Transverse colon (tissue), 4 donors: Measurements from ENCODE around the gene PHRF1.

Source experiments
- EP300 ChIP-seq: sonication (generic); formaldehyde crosslinking; IDR thresholded peaks from one replicate; pipeline ENCODE4 v1.6.1; 2017; ENCODE audit warnings: antibody characterized with exemption, low read depth
- POLR2AphosphoS5 ChIP-seq, 3 donors: sonication (generic); formaldehyde crosslinking; IDR thresholded peaks; one replicate each; pipeline ENCODE4 v1.6.1; 2016; ENCODE audit warnings: antibody characterized with exemption in 3 of 3
- TF ChIP-seq, protein P1 (sequence below), 5 experiments: fragments of 200-600 bp in 3 of 5; fragments of 450-650 bp in 2 of 5; sonication (generic) in 3 of 5; IDR thresholded peaks; 1 replicate in 2 of 5; 2 replicates in 3 of 5; pipeline ENCODE4 v1.5.1; 2016 to 2017; ENCODE audit warnings: antibody characterized with exemption in 5 of 5, inconsistent platforms in 3 of 5, mild to moderate bottlenecking in 2 of 5, moderate library complexity in 1 of 5

DNA sequence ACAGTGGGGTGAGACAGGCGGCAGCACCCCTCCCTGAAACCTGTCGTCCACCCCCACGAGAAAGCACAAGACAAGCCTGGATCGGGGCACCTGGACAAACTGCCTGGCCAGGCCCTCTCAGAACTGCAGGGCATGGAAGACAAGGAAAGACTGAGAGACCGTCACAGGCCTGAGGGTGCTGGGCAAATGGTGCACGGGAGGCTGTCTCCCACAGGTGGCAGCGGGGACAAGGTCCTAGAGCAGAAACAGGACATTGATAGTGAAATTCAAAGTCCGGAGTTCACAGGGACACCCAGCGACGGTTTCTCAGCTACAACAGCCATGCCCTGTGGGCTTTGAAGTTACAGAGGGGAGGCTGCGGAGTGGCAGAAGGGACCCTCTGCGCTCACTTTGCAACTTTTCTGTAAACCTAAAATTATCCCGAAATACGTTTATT lies 81.4 kb downstream of the PHRF1 start:
- no peak for TF ChIP-seq POLR2AphosphoS5 (IDR thresholded peaks at IDR 0.05)
- TF ChIP-seq, protein P1, sequence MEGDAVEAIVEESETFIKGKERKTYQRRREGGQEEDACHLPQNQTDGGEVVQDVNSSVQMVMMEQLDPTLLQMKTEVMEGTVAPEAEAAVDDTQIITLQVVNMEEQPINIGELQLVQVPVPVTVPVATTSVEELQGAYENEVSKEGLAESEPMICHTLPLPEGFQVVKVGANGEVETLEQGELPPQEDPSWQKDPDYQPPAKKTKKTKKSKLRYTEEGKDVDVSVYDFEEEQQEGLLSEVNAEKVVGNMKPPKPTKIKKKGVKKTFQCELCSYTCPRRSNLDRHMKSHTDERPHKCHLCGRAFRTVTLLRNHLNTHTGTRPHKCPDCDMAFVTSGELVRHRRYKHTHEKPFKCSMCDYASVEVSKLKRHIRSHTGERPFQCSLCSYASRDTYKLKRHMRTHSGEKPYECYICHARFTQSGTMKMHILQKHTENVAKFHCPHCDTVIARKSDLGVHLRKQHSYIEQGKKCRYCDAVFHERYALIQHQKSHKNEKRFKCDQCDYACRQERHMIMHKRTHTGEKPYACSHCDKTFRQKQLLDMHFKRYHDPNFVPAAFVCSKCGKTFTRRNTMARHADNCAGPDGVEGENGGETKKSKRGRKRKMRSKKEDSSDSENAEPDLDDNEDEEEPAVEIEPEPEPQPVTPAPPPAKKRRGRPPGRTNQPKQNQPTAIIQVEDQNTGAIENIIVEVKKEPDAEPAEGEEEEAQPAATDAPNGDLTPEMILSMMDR (IDR thresholded peaks at IDR 0.05): peak in 1 of 5 experiments; percentile 8
- no peak for TF ChIP-seq EP300
